IPS DF 6.9 (cell line): ENCODE data around the gene PASD1.
"Not testable (repeated sequence)": the region's sequence is repeated elsewhere in the genome, so short reads cannot be mapped to it uniquely, and the experiment has no call there.

Source experiments
- DNase-seq: peaks from one replicate; pipeline ENCODE4 v3.0.0-alpha.2; 2013; ENCODE audit warnings: low read depth, low spot score
- H3K27ac ChIP-seq: one replicate; pipeline ENCODE4 v1.5.1; 2013; ENCODE audit warnings: low read length, control low read depth
- H3K27me3 ChIP-seq: 2 replicates; pipeline ENCODE4 v1.6.1; 2013; ENCODE audit warnings: mild to moderate bottlenecking, low read length; ENCODE audit not compliant: control insufficient read depth, insufficient read depth
- H3K36me3 ChIP-seq: 2 replicates; pipeline ENCODE4 v1.6.1; 2013; ENCODE audit warnings: low read length; ENCODE audit not compliant: control insufficient read depth, insufficient read depth
- H3K4me1 ChIP-seq: 2 replicates; pipeline ENCODE4 v1.6.1; 2013; ENCODE audit warnings: low read length; ENCODE audit not compliant: control insufficient read depth, insufficient read depth
- H3K4me3 ChIP-seq: 2 replicates; pipeline ENCODE4 v1.5.1; 2013; ENCODE audit warnings: mild to moderate bottlenecking, low read length
- H3K9me3 ChIP-seq: 2 replicates; pipeline ENCODE4 v1.6.1; 2013; ENCODE audit warnings: low read length, inconsistent platforms; ENCODE audit not compliant: control insufficient read depth, insufficient read depth
- WGBS: extraction: QIAGEN DNeasy Blood & Tissue Kit; methylation state at CpG from one replicate; pipeline ENCODE4 v1.1.7; 2013; ENCODE audit warnings: mixed read lengths, missing lambda C conversion rate; ENCODE audit not compliant: insufficient read length, insufficient coverage; 5-methylcytosine and 5-hydroxymethylcytosine counted together

PASD1 gene

DNA sequence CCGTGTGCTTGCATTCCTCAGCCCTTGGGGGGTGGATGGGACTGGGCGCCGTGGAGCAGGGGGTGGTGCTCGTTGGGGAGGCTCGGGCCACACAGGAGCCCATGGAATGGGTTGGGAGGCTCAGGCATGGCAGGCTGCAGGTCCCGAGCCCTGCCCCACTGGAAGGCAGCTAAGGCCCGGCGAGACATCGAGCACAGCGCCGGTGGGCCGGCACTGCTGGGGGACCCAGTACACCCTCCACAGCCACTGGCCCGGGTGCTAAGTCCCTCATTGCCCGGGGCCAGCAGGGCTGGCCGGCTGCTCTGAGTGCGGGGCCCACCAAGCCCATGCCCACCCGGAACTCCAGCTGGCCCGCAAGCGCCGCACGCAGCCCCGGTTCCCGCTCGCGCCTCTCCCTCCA is 12.3 kb upstream of the PASD1 start:
- H3K36me3 ChIP-seq, DNase-seq, H3K9me3 ChIP-seq, H3K27me3 ChIP-seq, H3K4me1 ChIP-seq, H3K27ac ChIP-seq, H3K4me3 ChIP-seq: not testable (repeated sequence)
- WGBS = no CpG with 5 or more reads among the region's 25 CpGs

DNA sequence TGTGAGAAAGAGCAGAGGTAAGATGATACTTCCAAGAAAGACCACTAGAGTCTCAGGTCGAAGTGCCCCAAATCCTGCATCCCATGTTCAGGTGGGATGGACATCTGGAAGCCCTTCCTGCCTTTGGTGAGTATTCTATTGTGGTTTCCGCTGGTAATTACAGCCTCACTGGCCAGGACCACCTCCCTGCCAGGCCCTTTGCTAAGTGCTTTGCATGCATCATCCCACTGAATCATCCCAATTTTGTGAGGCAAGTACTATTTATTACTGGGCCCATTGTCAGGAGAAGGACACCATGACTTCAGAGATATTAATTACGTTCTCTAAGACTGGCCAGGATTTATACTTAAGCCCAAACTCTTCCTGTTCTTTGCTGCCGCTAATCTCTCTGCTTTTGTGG is 10.7 kb upstream of the PASD1 start:
- no peaks in the 10 kb centered on the region for H3K9me3 ChIP-seq
- H3K27ac ChIP-seq = no peak overlapping the region
- no peaks in the 10 kb centered on the region for H3K36me3 ChIP-seq
- no peak for DNase-seq
- no peak overlapping the region for H3K4me3 ChIP-seq
- H3K4me1 ChIP-seq = no peaks in the 10 kb centered on the region
- H3K27me3 ChIP-seq = no peaks in the 10 kb centered on the region
- WGBS = no CpG with 5 or more reads among the region's 4 CpGs

GRCh38 chrX:151555301-151555700 is 8.2 kb upstream of the PASD1 start:
- H3K9me3 ChIP-seq, H3K36me3 ChIP-seq, H3K4me1 ChIP-seq, DNase-seq, H3K27me3 ChIP-seq, H3K27ac ChIP-seq, H3K4me3 ChIP-seq: not testable (repeated sequence)
- WGBS = no CpG with 5 or more reads among the region's 25 CpGs

- H3K9me3 ChIP-seq, H3K4me3 ChIP-seq, DNase-seq, H3K27ac ChIP-seq, H3K27me3 ChIP-seq, H3K4me1 ChIP-seq, H3K36me3 ChIP-seq: not testable (repeated sequence)
- WGBS = no CpG with 5 or more reads among the region's 21 CpGs
Measured at GRCh38 chrX:151562485-151562884, 990 bp upstream of the PASD1 start.

- not testable (repeated sequence) for H3K9me3 ChIP-seq, H3K4me3 ChIP-seq, H3K27me3 ChIP-seq, H3K4me1 ChIP-seq, H3K36me3 ChIP-seq, H3K27ac ChIP-seq, DNase-seq
- no CpG with 5 or more reads among the region's 24 CpGs for WGBS
Measured at GRCh38 chrX:151563003-151563402, 472 bp upstream of the PASD1 start.

GRCh38 chrX:151564035-151564434 is 560 bp downstream of the PASD1 start:
- no CpG with 5 or more reads among the region's 21 CpGs for WGBS
- no peaks in the 10 kb centered on the region for H3K9me3 ChIP-seq
- no peaks in the 10 kb centered on the region for H3K4me1 ChIP-seq
- H3K36me3 ChIP-seq = no peaks in the 10 kb centered on the region
- H3K4me3 ChIP-seq = no peak overlapping the region
- H3K27ac ChIP-seq = no peak overlapping the region
- no peak for DNase-seq
- no peaks in the 10 kb centered on the region for H3K27me3 ChIP-seq

DNA sequence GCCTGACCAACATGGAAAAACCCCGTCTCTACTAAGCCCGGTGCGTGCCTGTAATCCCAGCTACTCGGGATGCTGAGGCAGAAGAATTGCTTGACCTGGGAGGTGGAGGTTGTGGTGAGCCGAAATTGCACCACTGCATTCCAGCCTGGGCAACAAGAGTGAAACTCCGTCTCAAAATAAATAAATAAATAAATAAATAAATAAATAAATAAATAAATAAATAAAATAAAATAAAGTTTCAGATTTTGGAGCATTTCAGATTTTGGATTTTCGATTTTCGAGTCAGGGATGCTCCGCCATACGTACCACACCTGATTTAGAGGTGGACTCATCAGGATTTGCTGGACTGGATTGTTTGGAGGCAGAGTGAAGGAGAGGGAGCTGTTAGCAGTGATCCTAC is 3.4 kb downstream of the PASD1 start:
- not testable (repeated sequence) for H3K9me3 ChIP-seq, H3K4me3 ChIP-seq, H3K27ac ChIP-seq, DNase-seq, H3K4me1 ChIP-seq, H3K27me3 ChIP-seq, H3K36me3 ChIP-seq
- whole genome bisulfite sequencing = no CpG with 5 or more reads among the region's 10 CpGs

- Histone ChIP-seq H3K27ac (no peak overlapping the region), H3K27me3 (no peaks in the 10 kb centered on the region), H3K4me1 (no peaks in the 10 kb centered on the region), H3K36me3 (no peaks in the 10 kb centered on the region), H3K4me3 (no peak overlapping the region), H3K9me3 (no peaks in the 10 kb centered on the region)
- no peak for DNase-seq
- WGBS = no CpG with 5 or more reads among the region's 3 CpGs
Measured at GRCh38 chrX:151570561-151570960, 7.1 kb downstream of the PASD1 start.

- not testable (repeated sequence) for H3K36me3 ChIP-seq, H3K4me3 ChIP-seq, H3K9me3 ChIP-seq, DNase-seq, H3K4me1 ChIP-seq, H3K27me3 ChIP-seq, H3K27ac ChIP-seq
- WGBS = no CpG with 5 or more reads among the region's 3 CpGs
Measured at GRCh38 chrX:151593384-151593783, 29.9 kb downstream of the PASD1 start.

DNA sequence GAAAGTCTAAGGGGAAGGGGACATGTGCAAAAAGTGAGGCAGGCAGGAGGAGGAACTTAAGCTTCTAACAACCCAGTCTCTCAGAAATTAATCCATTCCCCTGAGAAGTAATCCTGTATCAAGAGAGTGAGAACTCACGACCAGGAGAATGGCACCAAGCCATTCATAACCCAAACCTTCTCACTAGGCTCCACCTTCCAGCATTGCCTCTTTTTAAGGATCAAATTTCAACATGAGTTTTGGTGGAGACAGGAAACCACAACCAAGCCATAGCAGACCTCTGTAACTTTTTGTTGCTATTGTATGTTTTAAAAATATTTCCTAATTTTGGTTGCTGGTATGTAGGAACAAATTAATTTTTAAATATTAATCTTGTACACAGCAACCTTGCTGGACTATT is 32.8 kb downstream of the PASD1 start:
- Histone ChIP-seq H3K27me3 (no peaks in the 10 kb centered on the region), H3K4me3 (no peak overlapping the region), H3K9me3 (no peaks in the 10 kb centered on the region), H3K4me1 (no peaks in the 10 kb centered on the region), H3K36me3 (no peaks in the 10 kb centered on the region), H3K27ac (no peak overlapping the region)
- WGBS = no CpG with 5 or more reads among the region's 1 CpG
- no peak for DNase-seq

- H3K27ac ChIP-seq = no peak overlapping the region
- WGBS = no CpG with 5 or more reads among the region's 1 CpG
- DNase-seq = no peak
- no peaks in the 10 kb centered on the region for H3K27me3 ChIP-seq
- no peaks in the 10 kb centered on the region for H3K4me1 ChIP-seq
- H3K9me3 ChIP-seq = no peaks in the 10 kb centered on the region
- no peak overlapping the region for H3K4me3 ChIP-seq
- no peaks in the 10 kb centered on the region for H3K36me3 ChIP-seq
Measured at GRCh38 chrX:151604931-151605330, 41.5 kb downstream of the PASD1 start.
